PC-3 (cell line): ENCODE measurements around the gene ZFAND4. TPM values are rescaled to one million over a fixed set of nuclear protein-coding genes. Genes with fewer than 3 reads are reported as not detected.
"Not testable (repeated sequence)": the region's sequence is repeated elsewhere in the genome, so short reads cannot be mapped to it uniquely, and the experiment has no call there.

Experiments
- ATAC-seq: fragments of 200-7000 bp; cut with Tn5 transposase; 2 replicates; pipeline ENCODE4 v1.9.1; 2020; ENCODE audit warnings: mild to moderate bottlenecking, moderate library complexity
- BruUV-seq: library from RNA; stranded (reverse); fragments of 400-500 nt; replicated peaks from 2 replicates; lab custom pipeline; 2021; lab: Mats Ljungman, UMichigan
- CTCF ChIA-PET: fragments of 300-600 bp; sonication (Branson Sonifier 250); formaldehyde crosslinking; loops from one replicate; lab custom pipeline; 2022; ENCODE audit warnings: antibody characterized with exemption; lab: Charles Lee
- POLR2A ChIA-PET: fragments of 300-600 bp; sonication (Branson Sonifier 250); formaldehyde crosslinking; loops from one replicate; lab custom pipeline; 2022; ENCODE audit warnings: antibody characterized with exemption; ENCODE audit not compliant: unreplicated experiment; lab: Charles Lee
- DNase-seq: peaks from one replicate; pipeline ENCODE4 v3.0.0-alpha.2; 2015
- H2AFZ ChIP-seq: fragments of 300-600 bp; sonication (generic); 2 replicates; pipeline ENCODE4 v1.6.0; 2016; ENCODE audit warnings: antibody characterized with exemption, low read length
- H3F3A ChIP-seq: fragments of 300-600 bp; sonication (generic); one replicate; pipeline ENCODE4 v1.6.0; 2017; ENCODE audit warnings: antibody characterized with exemption, low read length, control low read depth, mild to moderate bottlenecking; ENCODE audit not compliant: unreplicated experiment
- H3K27ac ChIP-seq: fragments of 300-600 bp; sonication (generic); 2 replicates; pipeline ENCODE4 v1.5.1; 2016; ENCODE audit warnings: mild to moderate bottlenecking, low read length
- H3K27me3 ChIP-seq: fragments of 300-600 bp; sonication (generic); 2 replicates; pipeline ENCODE4 v1.6.1; 2016; ENCODE audit warnings: low read length, mixed read lengths
- H3K36me3 ChIP-seq: fragments of 300-600 bp; sonication (generic); 2 replicates; pipeline ENCODE4 v1.6.1; 2016; ENCODE audit warnings: low read depth, mixed run types, low read length, mixed read lengths
- H3K4me1 ChIP-seq: fragments of 300-600 bp; sonication (generic); 2 replicates; pipeline ENCODE4 v1.5.1; 2016; ENCODE audit warnings: low read length; ENCODE audit not compliant: insufficient read depth
- H3K4me2 ChIP-seq: fragments of 300-600 bp; sonication (generic); 2 replicates; pipeline ENCODE4 v1.6.0; 2016; ENCODE audit warnings: low read length
- H3K4me3 ChIP-seq: fragments of 300-600 bp; sonication (generic); 2 replicates; pipeline ENCODE4 v1.5.1; 2016; ENCODE audit warnings: mild to moderate bottlenecking, low read length, mixed read lengths
- H3K79me2 ChIP-seq: fragments of 300-600 bp; sonication (generic); 2 replicates; pipeline ENCODE4 v1.6.1; 2017; ENCODE audit warnings: low read length, mixed read lengths
- H3K9ac ChIP-seq: fragments of 300-600 bp; sonication (generic); 2 replicates; pipeline ENCODE4 v1.6.0; 2016; ENCODE audit warnings: mild to moderate bottlenecking, low read length
- H3K9me2 ChIP-seq: fragments of 300-600 bp; sonication (generic); replicated peaks from 2 replicates; pipeline ENCODE4 v1.6.1; 2016; ENCODE audit warnings: mixed run types, low read length, mixed read lengths
- H3K9me3 ChIP-seq: fragments of 300-600 bp; sonication (generic); 2 replicates; pipeline ENCODE4 v1.6.1; 2016; ENCODE audit warnings: low read length, mixed read lengths
- H4K20me1 ChIP-seq: fragments of 300-600 bp; sonication (generic); 2 replicates; pipeline ENCODE4 v1.6.1; 2016; ENCODE audit warnings: low read length, mixed read lengths
- CTCF ChIP-seq: fragments of 300-600 bp; sonication (generic); conservative IDR thresholded peaks from 2 replicates; pipeline ENCODE4 v1.5.1; 2017; ENCODE audit warnings: antibody characterized with exemption, low read depth, mild to moderate bottlenecking, low read length
- EZH2 ChIP-seq: fragments of 300-600 bp; sonication (generic); IDR thresholded peaks from one replicate; pipeline ENCODE4 v1.6.1; 2017; ENCODE audit warnings: antibody characterized with exemption, mild to moderate bottlenecking, low read length; ENCODE audit not compliant: unreplicated experiment
- EZH2phosphoT487 ChIP-seq: fragments of 300-600 bp; sonication (generic); IDR thresholded peaks from 2 replicates; pipeline ENCODE4 v1.6.1; 2018; ENCODE audit warnings: mild to moderate bottlenecking, antibody characterized with exemption, low read length, borderline replicate concordance
- intact Hi-C: fragments of 100-400 bp; cut with micrococcal nuclease; formaldehyde crosslinking; loops from 2 replicates; pipeline ENCODE4 v1.9.0; 2023
- total RNA-seq: library from RNA; depleted of rRNA; stranded (reverse); fragments of >200 nt; gene quantifications from 2 replicates; pipeline ENCODE4 v1.2.3, GENCODE V29; 2014

ZFAND4 gene
- total RNA-seq, 1 experiment from 2014 or later, result 8.7 TPM

- H2AFZ ChIP-seq, result no peak overlapping the region
- intact Hi-C loops, result no loop called here
- TF ChIP-seq CTCF (no peak), EZH2phosphoT487 (no peak), EZH2 (no peak)
- no peaks in the 10 kb centered on the region for H3K27me3 ChIP-seq
- no peak overlapping the region for H3K9ac ChIP-seq
- H3K36me3 ChIP-seq, result no peaks in the 10 kb centered on the region
- ChIA-PET CTCF (no interaction called here), POLR2A (no interaction called here)
- DNase-seq (no peak), ATAC-seq (no peak)
- BruUV-seq, result no TSS peak
- no peak overlapping the region for H3K4me3 ChIP-seq
- peaks cover 6% of the 10 kb centered on the region; the same call in 1 of the 2 replicates for H3K4me1 ChIP-seq
- no peaks in the 10 kb centered on the region for H3F3A ChIP-seq
- H3K27ac ChIP-seq, result no peak overlapping the region
- no peak overlapping the region for H3K4me2 ChIP-seq
- no peaks in the 10 kb centered on the region for H3K9me2 ChIP-seq
- no peaks in the 10 kb centered on the region for H3K79me2 ChIP-seq
- no peaks in the 10 kb centered on the region for H3K9me3 ChIP-seq
- H4K20me1 ChIP-seq, result no peaks in the 10 kb centered on the region
Measured at GRCh38 chr10:45660876-45661411, 11.6 kb downstream of the ZFAND4 start.

- ATAC-seq, result no peak
- no peaks in the 10 kb centered on the region for H3F3A ChIP-seq
- H3K27me3 ChIP-seq, result no peaks in the 10 kb centered on the region
- ChIA-PET CTCF (no interaction called here), POLR2A (no interaction called here)
- H3K9me3 ChIP-seq, result no peaks in the 10 kb centered on the region
- no peak overlapping the region for H3K9ac ChIP-seq
- BruUV-seq, result no TSS peak
- peaks cover 1% of the 10 kb centered on the region; the same call in 1 of the 2 replicates for H3K4me1 ChIP-seq
- no peaks in the 10 kb centered on the region for H3K79me2 ChIP-seq
- H3K9me2 ChIP-seq, result no peaks in the 10 kb centered on the region
- H4K20me1 ChIP-seq, result no peaks in the 10 kb centered on the region
- TF ChIP-seq EZH2, result no peak
- no peak for TF ChIP-seq CTCF
- DNase-seq, result no peak
- intact Hi-C loops, result no loop called here
- H3K4me2 ChIP-seq, result no peak overlapping the region
- no peak overlapping the region for H2AFZ ChIP-seq
- no peak overlapping the region for H3K4me3 ChIP-seq
- no peak overlapping the region for H3K27ac ChIP-seq
- H3K36me3 ChIP-seq, result no peaks in the 10 kb centered on the region
Measured at GRCh38 chr10:45657033-45657926, 15.3 kb downstream of the ZFAND4 start.

- Histone ChIP-seq H3K4me3 (no peak overlapping the region), H3K27me3 (no peaks in the 10 kb centered on the region), H3K36me3 (no peaks in the 10 kb centered on the region), H3K9ac (no peak overlapping the region), H2AFZ (no peak overlapping the region), H3K79me2 (no peaks in the 10 kb centered on the region), H3F3A (no peaks in the 10 kb centered on the region), H3K4me1 (no peaks in the 10 kb centered on the region), H3K4me2 (no peak overlapping the region), H3K9me3 (no peaks in the 10 kb centered on the region), H3K27ac (no peak overlapping the region), H3K9me2 (no peaks in the 10 kb centered on the region), H4K20me1 (no peaks in the 10 kb centered on the region)
- no TSS peak for BruUV-seq
- no peak for TF ChIP-seq EZH2
- TF ChIP-seq EZH2phosphoT487, result no peak
- no peak for TF ChIP-seq CTCF
- intact Hi-C loops, result no loop called here
- DNase-seq (no peak), ATAC-seq (no peak)
- ChIA-PET POLR2A (no interaction called here), CTCF (no interaction called here)
Measured at GRCh38 chr10:45655219-45655618, 17.4 kb downstream of the ZFAND4 start.

GRCh38 chr10:45654753-45655141, 17.8 kb downstream of the ZFAND4 start:
- BruUV-seq, H3K9ac ChIP-seq, intact Hi-C loops, ATAC-seq, H3K4me1 ChIP-seq, CTCF ChIA-PET, H3K36me3 ChIP-seq, H3K4me3 ChIP-seq, DNase-seq, H3F3A ChIP-seq, H3K79me2 ChIP-seq, H3K4me2 ChIP-seq, H2AFZ ChIP-seq, POLR2A ChIA-PET, H3K9me2 ChIP-seq, H3K9me3 ChIP-seq, H3K27ac ChIP-seq, H4K20me1 ChIP-seq, H3K27me3 ChIP-seq: not testable (repeated sequence)
